T-helper 1 cell treated with Interleukin-12 subunit alpha and Interleukin-12 subunit beta and Interleukin-4 antibody, amounts not matched to agents 30 ng/mL and 1 ng/mL, for 36 hours (primary cell): Measurements from ENCODE around the gene MBD6. TPM values are rescaled to one million over a fixed set of nuclear protein-coding genes. Genes with fewer than 3 reads are reported as not detected.

Source experiments
- intact Hi-C: fragments of 100-400 bp; cut with micrococcal nuclease; formaldehyde crosslinking; loops from one replicate; pipeline ENCODE4 v1.15.1; 2024
- total RNA-seq: library from RNA; stranded (reverse); gene quantifications from 2 replicates; pipeline ENCODE4 v1.2.3, GENCODE V29; 2022

MBD6 gene
- total RNA-seq, 1 donor from 2014 or later, result 84.8 TPM

- intact Hi-C loops, result no loop called here
These were observed 49.5 kb downstream of the MBD6 start for GRCh38 chr12:57571926-57572762.

GRCh38 chr12:57574795-57575194, 52.2 kb downstream of the MBD6 start:
- intact Hi-C loops, result no loop called here

GRCh38 chr12:57575771-57576612, 53.4 kb downstream of the MBD6 start:
- intact Hi-C loops, result no loop called here

GRCh38 chr12:57576613-57577160, 54.1 kb downstream of the MBD6 start:
- intact Hi-C loops, result no loop called here

- intact Hi-C loops, result no loop called here
These were observed 55.5 kb downstream of the MBD6 start for GRCh38 chr12:57577981-57578758.

- intact Hi-C loops, result no loop called here
These were observed 56.4 kb downstream of the MBD6 start for GRCh38 chr12:57579011-57579410.

Other genes starting within 250 kb of the MBD6 start
- gene R3HDM2, start 91.8 kb upstream of the MBD6 start, total RNA-seq, result 67.4 and 68.3 TPM in 2 replicates
- not detected in 2 replicates for gene INHBC, start 88.0 kb upstream of the MBD6 start, total RNA-seq
- gene INHBE, start 67.5 kb upstream of the MBD6 start, total RNA-seq, result 0.07 TPM in 1 of 2 replicates, not detected in the other
- gene GLI1, start 63.0 kb upstream of the MBD6 start, total RNA-seq, result 0.51 and 0.76 TPM in 2 replicates
- 190 and 192 TPM in 2 replicates for gene ARHGAP9, start 43.0 kb upstream of the MBD6 start, total RNA-seq
- gene MARS1, start 34.8 kb upstream of the MBD6 start, total RNA-seq, result 224 TPM in 2 replicates
- gene DDIT3, start 2.3 kb upstream of the MBD6 start, total RNA-seq, result 20.1 and 22.0 TPM in 2 replicates
- gene DCTN2, start 24.4 kb downstream of the MBD6 start, total RNA-seq, result 88.6 and 89.2 TPM in 2 replicates
- gene KIF5A, start 27.2 kb downstream of the MBD6 start, total RNA-seq, result 1.5 and 2.2 TPM in 2 replicates
- 24.8 and 26.3 TPM in 2 replicates for gene PIP4K2C, start 68.4 kb downstream of the MBD6 start, total RNA-seq
- 25.7 and 27.5 TPM in 2 replicates for gene DTX3, start 82.0 kb downstream of the MBD6 start, total RNA-seq
- gene ARHGEF25, start 88.6 kb downstream of the MBD6 start, total RNA-seq, result 0.34 and 0.51 TPM in 2 replicates
- gene B4GALNT1, start 110.4 kb downstream of the MBD6 start, total RNA-seq, result 4.3 and 4.5 TPM in 2 replicates
- gene OS9, start 171.3 kb downstream of the MBD6 start, total RNA-seq, result 161 and 162 TPM in 2 replicates
- gene AGAP2, start 215.9 kb downstream of the MBD6 start, total RNA-seq, result 70.2 and 74.9 TPM in 2 replicates
- 25.4 and 29.4 TPM in 2 replicates for gene TSPAN31, start 222.2 kb downstream of the MBD6 start, total RNA-seq
- 113 and 114 TPM in 2 replicates for gene CDK4, start 229.5 kb downstream of the MBD6 start, total RNA-seq
- 24.8 and 26.0 TPM in 2 replicates for gene MARCHF9, start 232.3 kb downstream of the MBD6 start, total RNA-seq
- gene CYP27B1, start 244.3 kb downstream of the MBD6 start, total RNA-seq, result 3.8 and 4.9 TPM in 2 replicates
- gene METTL1, start 249.3 kb downstream of the MBD6 start, total RNA-seq, result 32.5 and 33.7 TPM in 2 replicates
- 2.9 and 4.2 TPM in 2 replicates for gene EEF1AKMT3, start 249.8 kb downstream of the MBD6 start, total RNA-seq